ENCODE results near the gene IGDCC3.

IGDCC3 gene

GRCh38 chr15:65372787-65373067 lies 5.1 kb downstream of the IGDCC3 start:
- H3K4me3 ChIP-seq (ENCODE audit: low read depth, low read length): no peak overlapping the region
- TF ChIP-seq CTCF (IDR thresholded peaks at IDR 0.05; ENCODE audit: insufficient read depth, low read depth, low read length, missing control alignments): no peak
- no peak for DNase-seq (ENCODE audit: low read depth)

GRCh38 chr15:65371976-65372786 lies 5.6 kb downstream of the IGDCC3 start:
- no peak for DNase-seq (ENCODE audit: low read depth)
- no peak for TF ChIP-seq CTCF (IDR thresholded peaks at IDR 0.05; ENCODE audit: insufficient read depth, low read depth, low read length, missing control alignments)
- H3K4me3 ChIP-seq (ENCODE audit: low read depth, low read length): no peak overlapping the region

GRCh38 chr15:65370885-65371284 lies 6.9 kb downstream of the IGDCC3 start:
- H3K4me3 ChIP-seq (ENCODE audit: low read depth, low read length): no peak overlapping the region
- TF ChIP-seq CTCF (IDR thresholded peaks at IDR 0.05; ENCODE audit: insufficient read depth, low read depth, low read length, missing control alignments): no peak
- no peak for DNase-seq (ENCODE audit: low read depth)

GRCh38 chr15:65369651-65370050 lies 8.2 kb downstream of the IGDCC3 start:
- H3K4me3 ChIP-seq (ENCODE audit: low read depth, low read length): no peak overlapping the region
- no peak for TF ChIP-seq CTCF (IDR thresholded peaks at IDR 0.05; ENCODE audit: insufficient read depth, low read depth, low read length, missing control alignments)
- DNase-seq (ENCODE audit: low read depth): no peak

GRCh38 chr15:65369212-65369547 lies 8.6 kb downstream of the IGDCC3 start:
- no peak for TF ChIP-seq CTCF (IDR thresholded peaks at IDR 0.05; ENCODE audit: insufficient read depth, low read depth, low read length, missing control alignments)
- H3K4me3 ChIP-seq (ENCODE audit: low read depth, low read length): no peak overlapping the region
- no peak for DNase-seq (ENCODE audit: low read depth)

- DNase-seq (ENCODE audit: low read depth): no peak
- no peak for TF ChIP-seq CTCF (IDR thresholded peaks at IDR 0.05; ENCODE audit: insufficient read depth, low read depth, low read length, missing control alignments)
- no peak overlapping the region for H3K4me3 ChIP-seq (ENCODE audit: low read depth, low read length)
Observed at GRCh38 chr15:65368302-65369211, 9.2 kb downstream of the IGDCC3 start.
